MCF 10A (cell line): Measurements from ENCODE around the gene SMURF1. TPM values are rescaled to one million over a fixed set of nuclear protein-coding genes. Genes with fewer than 3 reads are reported as not detected.

ENCODE experiments used
- BruUV-seq: library from RNA; stranded (reverse); fragments of 400-500 nt; replicated peaks from 2 replicates; lab custom pipeline; 2021; lab: Mats Ljungman, UMichigan
- CTCF ChIA-PET: fragments of 300-600 bp; sonication (Branson Sonifier 250); formaldehyde crosslinking; extraction: SDS; loops from one replicate; lab custom pipeline; 2021; ENCODE audit warnings: antibody characterized with exemption, inconsistent platforms; lab: Yijun Ruan, JAX
- POLR2A ChIA-PET: fragments of 300-600, 350-650 bp; sonication (Branson Sonifier 250); formaldehyde crosslinking; extraction: SDS; loops from one replicate; lab custom pipeline; 2020; ENCODE audit warnings: antibody characterized with exemption, inconsistent platforms; lab: Yijun Ruan, JAX
- DNase-seq: peaks from one replicate; pipeline ENCODE4 v3.0.0-alpha.2; 2018; ENCODE audit not compliant: unreplicated experiment
- H3K27ac Mint-ChIP-seq: one replicate; pipeline ENCODE4 v1.8.0; 2022; ENCODE audit warnings: mild to moderate bottlenecking, low read depth, mixed read lengths; ENCODE audit not compliant: unreplicated experiment
- H3K27me3 Mint-ChIP-seq: one replicate; pipeline ENCODE4 v1.8.0; 2022; ENCODE audit warnings: mixed read lengths; ENCODE audit not compliant: insufficient read depth, unreplicated experiment
- H3K36me3 Mint-ChIP-seq: one replicate; pipeline ENCODE4 v1.8.0; 2022; ENCODE audit warnings: mild to moderate bottlenecking, moderate library complexity, mixed read lengths; ENCODE audit not compliant: insufficient read depth, unreplicated experiment
- H3K4me1 Mint-ChIP-seq: one replicate; pipeline ENCODE4 v1.8.0; 2022; ENCODE audit warnings: mixed read lengths; ENCODE audit not compliant: insufficient read depth, unreplicated experiment
- H3K4me3 Mint-ChIP-seq: one replicate; pipeline ENCODE4 v1.8.0; 2022; ENCODE audit warnings: mild to moderate bottlenecking, moderate library complexity, mixed read lengths; ENCODE audit not compliant: unreplicated experiment
- H3K9me3 Mint-ChIP-seq: one replicate; pipeline ENCODE4 v1.8.0; 2022; ENCODE audit warnings: mixed read lengths; ENCODE audit not compliant: unreplicated experiment
- intact Hi-C: fragments of 100-400 bp; cut with micrococcal nuclease; formaldehyde crosslinking; loops from 2 replicates; pipeline ENCODE4 v1.14.1; 2022
- total RNA-seq: library from RNA; stranded (reverse); gene quantifications from 2 replicates; pipeline ENCODE4 v1.2.3, GENCODE V29; 2022
- TF ChIP-seq, protein P1 (sequence below): fragments of 200-600 bp; IDR thresholded peaks from one replicate; pipeline ENCODE4 v1.8.0; 2022; ENCODE audit warnings: antibody characterized with exemption, mild to moderate bottlenecking; ENCODE audit not compliant: unreplicated experiment

Gene SMURF1
- total RNA-seq, 1 experiment from 2014 or later = 19.9 TPM

DNA sequence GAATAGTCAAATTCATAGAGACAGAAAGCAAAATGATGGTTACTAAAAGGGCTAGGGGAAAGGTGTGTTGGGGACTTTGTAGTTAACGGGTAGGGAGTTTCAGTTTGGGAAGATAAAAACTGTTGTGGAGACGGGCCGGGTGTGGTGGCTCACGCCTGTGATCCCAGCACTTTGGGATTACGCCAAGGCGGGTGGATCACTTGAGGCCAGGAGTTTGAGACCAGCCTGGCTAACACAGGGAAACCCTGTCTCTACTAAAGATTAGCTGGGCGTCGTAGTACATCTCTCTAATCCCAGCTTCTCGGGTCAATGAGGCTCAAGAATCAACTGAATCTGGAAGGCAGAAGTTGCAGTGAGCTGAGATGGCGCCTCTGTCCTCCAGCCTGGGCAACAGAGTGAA lies 33.3 kb upstream of the SMURF1 start:
- ChIA-PET POLR2A (no interaction called here), CTCF (interaction anchor here (0.6 kb wide), 1 partner anchor 9 kb away, joined by 3 read pairs; no protein-coding TSS in a partner anchor)
- Mint-ChIP-seq H3K9me3 (no peaks in the 10 kb centered on the region), H3K4me1 (peaks cover 7% of the 10 kb centered on the region), H3K4me3 (no peak overlapping the region), H3K36me3 (no peaks in the 10 kb centered on the region), H3K27ac (no peak overlapping the region), H3K27me3 (peaks cover 18% of the 10 kb centered on the region)
- TF ChIP-seq, protein P1, sequence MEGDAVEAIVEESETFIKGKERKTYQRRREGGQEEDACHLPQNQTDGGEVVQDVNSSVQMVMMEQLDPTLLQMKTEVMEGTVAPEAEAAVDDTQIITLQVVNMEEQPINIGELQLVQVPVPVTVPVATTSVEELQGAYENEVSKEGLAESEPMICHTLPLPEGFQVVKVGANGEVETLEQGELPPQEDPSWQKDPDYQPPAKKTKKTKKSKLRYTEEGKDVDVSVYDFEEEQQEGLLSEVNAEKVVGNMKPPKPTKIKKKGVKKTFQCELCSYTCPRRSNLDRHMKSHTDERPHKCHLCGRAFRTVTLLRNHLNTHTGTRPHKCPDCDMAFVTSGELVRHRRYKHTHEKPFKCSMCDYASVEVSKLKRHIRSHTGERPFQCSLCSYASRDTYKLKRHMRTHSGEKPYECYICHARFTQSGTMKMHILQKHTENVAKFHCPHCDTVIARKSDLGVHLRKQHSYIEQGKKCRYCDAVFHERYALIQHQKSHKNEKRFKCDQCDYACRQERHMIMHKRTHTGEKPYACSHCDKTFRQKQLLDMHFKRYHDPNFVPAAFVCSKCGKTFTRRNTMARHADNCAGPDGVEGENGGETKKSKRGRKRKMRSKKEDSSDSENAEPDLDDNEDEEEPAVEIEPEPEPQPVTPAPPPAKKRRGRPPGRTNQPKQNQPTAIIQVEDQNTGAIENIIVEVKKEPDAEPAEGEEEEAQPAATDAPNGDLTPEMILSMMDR = no peak
- no peak for DNase-seq
- intact Hi-C loops = no loop called here
- no TSS peak for BruUV-seq

DNA sequence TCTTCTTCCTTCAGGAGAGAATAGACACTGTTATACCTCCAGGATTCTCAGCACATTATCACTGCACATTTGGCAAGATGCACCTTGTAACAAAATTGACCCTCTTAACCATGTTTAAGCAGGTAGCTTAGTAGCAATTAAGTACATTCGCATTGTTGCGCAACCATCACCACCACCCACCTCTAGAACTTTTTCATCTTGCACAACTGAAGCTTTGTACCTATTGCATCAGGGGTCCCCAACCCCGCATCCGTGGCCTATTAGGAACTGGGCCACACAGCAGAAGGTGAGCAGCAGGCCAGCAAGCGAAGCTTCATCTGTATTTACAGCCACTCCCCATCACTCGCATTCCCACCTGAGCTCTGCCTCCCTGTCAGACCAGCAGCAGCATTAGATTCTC lies 29.9 kb upstream of the SMURF1 start:
- Mint-ChIP-seq H3K36me3 (no peaks in the 10 kb centered on the region), H3K9me3 (no peaks in the 10 kb centered on the region), H3K27me3 (no peaks in the 10 kb centered on the region), H3K4me3 (no peak overlapping the region), H3K27ac (no peak overlapping the region), H3K4me1 (peaks cover 7% of the 10 kb centered on the region)
- ChIA-PET CTCF (interaction anchor here (0.5 to 0.8 kb wide), 4 partner anchors 13 to 252 kb away, joined by 3 to 4 read pairs (median 3); no protein-coding TSS in a partner anchor), POLR2A (interaction anchor here (1.0 kb wide), 1 partner anchor 8 kb away, joined by 4 read pairs; no protein-coding TSS in a partner anchor)
- TF ChIP-seq, protein P1 = no peak
- BruUV-seq = no TSS peak
- intact Hi-C loops = no loop called here
- DNase-seq = peak; percentile 51

DNA sequence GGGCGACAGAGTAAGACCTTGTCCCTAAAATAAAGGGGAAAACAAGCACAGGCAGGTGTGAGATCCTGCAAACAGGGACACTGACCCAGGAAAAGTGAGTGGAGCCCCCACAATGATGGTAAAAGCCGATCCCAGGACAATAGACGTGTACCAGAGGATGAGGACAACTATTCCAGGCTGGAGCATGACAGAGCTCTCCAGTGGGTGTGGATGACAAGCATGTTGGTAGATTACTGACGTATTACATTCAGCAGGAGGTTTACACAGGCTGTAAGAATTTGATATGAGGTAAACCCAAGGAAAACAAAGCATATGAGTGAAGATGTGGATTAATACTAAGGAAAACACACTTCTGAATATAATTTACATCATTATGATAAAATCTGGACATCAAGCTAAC lies 27.8 kb upstream of the SMURF1 start:
- CTCF ChIA-PET = interaction anchor here (0.6 kb wide), 1 partner anchor 201 kb away, joined by 3 read pairs; no protein-coding TSS in a partner anchor

DNA sequence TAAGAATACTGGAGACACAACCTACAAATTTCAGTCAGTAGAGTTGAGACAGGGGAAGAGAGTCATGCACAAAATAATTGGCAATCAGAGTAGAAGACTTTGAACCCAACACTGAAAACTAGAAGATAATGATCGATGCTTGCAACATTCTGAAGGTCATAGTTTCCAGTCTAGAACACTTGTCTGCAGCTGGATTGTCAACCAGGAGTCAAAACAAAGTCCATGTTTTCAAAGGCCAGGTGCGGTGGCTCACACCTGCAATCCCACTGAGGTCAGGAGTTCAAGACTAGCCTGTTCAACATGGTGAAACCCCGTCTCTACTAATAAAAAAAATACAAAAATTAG lies 26.8 kb upstream of the SMURF1 start:
- DNase-seq = no peak
- no peaks in the 10 kb centered on the region for H3K9me3 Mint-ChIP-seq
- H3K27me3 Mint-ChIP-seq = no peaks in the 10 kb centered on the region
- intact Hi-C loops = no loop called here
- H3K27ac Mint-ChIP-seq = no peak overlapping the region
- H3K36me3 Mint-ChIP-seq = no peaks in the 10 kb centered on the region
- TF ChIP-seq, protein P1 = no peak
- BruUV-seq = no TSS peak
- ChIA-PET CTCF (interaction anchor here (1.1 kb wide), 1 partner anchor 291 kb away, joined by 4 read pairs; no protein-coding TSS in a partner anchor), POLR2A (no interaction called here)
- H3K4me3 Mint-ChIP-seq = no peak overlapping the region
- peaks cover 7% of the 10 kb centered on the region for H3K4me1 Mint-ChIP-seq

More for the DNA sequence above, 27.8 kb upstream of the SMURF1 start:
- intact Hi-C loops = no loop called here
- no TSS peak for BruUV-seq
- no peaks in the 10 kb centered on the region for H3K9me3 Mint-ChIP-seq
- POLR2A ChIA-PET = interaction anchor here (1.0 kb wide), 1 partner anchor 16 kb away, joined by 3 read pairs; no protein-coding TSS in a partner anchor
- no peak overlapping the region for H3K4me3 Mint-ChIP-seq
- H3K4me1 Mint-ChIP-seq = peaks cover 7% of the 10 kb centered on the region
- H3K36me3 Mint-ChIP-seq = no peaks in the 10 kb centered on the region
- no peaks in the 10 kb centered on the region for H3K27me3 Mint-ChIP-seq
- TF ChIP-seq, protein P1 = no peak
- no peak for DNase-seq
- no peak overlapping the region for H3K27ac Mint-ChIP-seq
